A172 (cell line): Measurements from ENCODE around the gene GPD2. TPM values are rescaled to one million over a fixed set of nuclear protein-coding genes. Genes with fewer than 3 reads are reported as not detected.

Experiments
- total RNA-seq: library from RNA; depleted of rRNA; stranded (reverse); fragments of >200 nt; shearing (Covaris generic); gene quantifications from 2 replicates; pipeline ENCODE4 v1.2.3, GENCODE V29; 2014; rRNA removed

The GPD2 gene
- total RNA-seq, 1 experiment from 2014 or later = 114 TPM

Other genes with a start within 250 kb of the GPD2 start
- 0.10 TPM in 2 replicates for gene NR4A2, start 103.7 kb upstream of the GPD2 start, total RNA-seq